NCI-H187 treated with DMSO at 0.1 percent for 48 hours (cell line): ENCODE data around the gene TAS2R43.
"Not testable (repeated sequence)": the region's sequence is repeated elsewhere in the genome, so short reads cannot be mapped to it uniquely, and the experiment has no call there.

Source experiments
- DNase-seq: peaks from one replicate; lab custom pipeline; 2025; lab: John Stamatoyannopoulos, UW

The TAS2R43 gene

GRCh38 chr12:11059784-11060183 lies 32.3 kb downstream of the TAS2R43 start:
- DNase-seq = no peak

GRCh38 chr12:11059041-11059440 lies 33.1 kb downstream of the TAS2R43 start:
- DNase-seq = no peak

GRCh38 chr12:11055306-11055705 lies 36.8 kb downstream of the TAS2R43 start:
- DNase-seq = no peak

GRCh38 chr12:11049806-11050531 lies 42.1 kb downstream of the TAS2R43 start:
- DNase-seq = not testable (repeated sequence)

- DNase-seq = not testable (repeated sequence)
Observed at GRCh38 chr12:11041366-11041765, 50.7 kb downstream of the TAS2R43 start.
